Neuronal stem cell (in vitro differentiated cells): ENCODE measurements around the gene ADH4.

Experiments
- DNase-seq: peaks from one replicate; pipeline ENCODE4 v3.0.0-alpha.2; 2013; ENCODE audit warnings: low spot score
- H2AFZ ChIP-seq: one replicate; pipeline ENCODE4 v1.6.1; 2013; ENCODE audit warnings: mild to moderate bottlenecking, low read length, inconsistent platforms
- H2AK5ac ChIP-seq: 2 replicates; pipeline ENCODE4 v1.6.1; 2013; ENCODE audit warnings: low read depth, mild to moderate bottlenecking, inconsistent platforms, low read length, moderate library complexity, mixed read lengths
- H2BK120ac ChIP-seq: 2 replicates; pipeline ENCODE4 v1.6.1; 2013; ENCODE audit warnings: low read depth, mild to moderate bottlenecking, inconsistent platforms, low read length, moderate library complexity, mixed read lengths
- H2BK12ac ChIP-seq: one replicate; pipeline ENCODE4 v1.6.1; 2013; ENCODE audit warnings: low read length, inconsistent platforms
- H2BK15ac ChIP-seq: 2 replicates; pipeline ENCODE4 v1.6.1; 2013; ENCODE audit warnings: mild to moderate bottlenecking, low read length, inconsistent platforms, mixed read lengths
- H2BK5ac ChIP-seq: one replicate; pipeline ENCODE4 v1.6.1; 2013; ENCODE audit warnings: inconsistent platforms, mild to moderate bottlenecking, low read length, moderate library complexity
- H3K14ac ChIP-seq: one replicate; pipeline ENCODE4 v1.6.1; 2013; ENCODE audit warnings: low read length, inconsistent platforms
- H3K18ac ChIP-seq: 2 replicates; pipeline ENCODE4 v1.6.1; 2013; ENCODE audit warnings: low read length, inconsistent platforms
- H3K23ac ChIP-seq: 2 replicates; pipeline ENCODE4 v1.6.1; 2013; ENCODE audit warnings: low read depth, mild to moderate bottlenecking, mixed read lengths, low read length, inconsistent platforms; ENCODE audit not compliant: poor library complexity
- H3K27ac ChIP-seq: replicated peaks from 3 replicates; pipeline ENCODE4 v1.5.1; 2013; ENCODE audit warnings: low read length, inconsistent platforms
- H3K27me3 ChIP-seq, 3 experiments: 2 replicates each; pipeline ENCODE4 v1.6.1; 2013; ENCODE audit warnings: low read length in 3 of 3, mild to moderate bottlenecking in 2 of 3, inconsistent platforms in 1 of 3, low read depth in 1 of 3, mixed read lengths in 1 of 3, moderate library complexity in 1 of 3; ENCODE audit not compliant: control insufficient read depth in 3 of 3, insufficient read depth in 3 of 3
- H3K36me3 ChIP-seq, 2 donors: replicated peaks in 1 of 2; 2 replicates each; pipeline ENCODE4 v1.6.1; 2013; ENCODE audit warnings: low read length in 2 of 2; ENCODE audit not compliant: control insufficient read depth in 2 of 2, insufficient read depth in 2 of 2
- H3K4ac ChIP-seq: 2 replicates; pipeline ENCODE4 v1.6.1; 2013; ENCODE audit warnings: inconsistent platforms, mild to moderate bottlenecking, low read length, moderate library complexity
- H3K4me1 ChIP-seq, 2 donors: 1 replicate in 1 of 2; 2 replicates in 1 of 2; pipeline ENCODE4 v1.6.1; 2013; ENCODE audit warnings: low read length in 2 of 2, low read depth in 1 of 2; ENCODE audit not compliant: control insufficient read depth in 2 of 2, insufficient read depth in 1 of 2
- H3K4me2 ChIP-seq: one replicate; pipeline ENCODE4 v1.6.1; 2013; ENCODE audit warnings: mild to moderate bottlenecking, low read length, inconsistent platforms; ENCODE audit not compliant: insufficient read depth, poor library complexity, severe bottlenecking
- H3K4me3 ChIP-seq, 2 donors: 2 replicates each; pipeline ENCODE4 v1.5.1; 2013; ENCODE audit warnings: low read length in 2 of 2, mild to moderate bottlenecking in 2 of 2, inconsistent platforms in 1 of 2, moderate library complexity in 1 of 2
- H3K79me1 ChIP-seq: one replicate; pipeline ENCODE4 v1.6.1; 2013; ENCODE audit warnings: low read depth, mild to moderate bottlenecking, inconsistent platforms, low read length, moderate library complexity
- H3K9ac ChIP-seq: one replicate; pipeline ENCODE4 v1.6.1; 2013; ENCODE audit warnings: mild to moderate bottlenecking, low read depth, low read length, inconsistent platforms; ENCODE audit not compliant: poor library complexity
- H3K9me3 ChIP-seq, 2 donors: replicated peaks in 1 of 2; 2 replicates each; pipeline versions ENCODE3 to v1.6.1; 2013; ENCODE audit warnings: low read length in 2 of 2, mild to moderate bottlenecking in 2 of 2, inconsistent platforms in 1 of 2, low read depth in 1 of 2, mixed read lengths in 1 of 2, moderate library complexity in 1 of 2; ENCODE audit not compliant: control insufficient read depth in 2 of 2, insufficient read depth in 1 of 2
- H4K8ac ChIP-seq: one replicate; pipeline ENCODE4 v1.6.1; 2013; ENCODE audit warnings: low read depth, mild to moderate bottlenecking, inconsistent platforms, low read length, moderate library complexity
- H4K91ac ChIP-seq: one replicate; pipeline ENCODE4 v1.6.1; 2013; ENCODE audit warnings: low read length, low read depth, mild to moderate bottlenecking, inconsistent platforms; ENCODE audit not compliant: poor library complexity
- WGBS, 2 donors: extraction: QIAGEN DNeasy Blood & Tissue Kit; methylation state at CpG; one replicate each; pipeline ENCODE4 v1.1.7; 2013; ENCODE audit warnings: missing lambda C conversion rate in 2 of 2, mixed read lengths in 1 of 2; ENCODE audit not compliant: insufficient read length in 2 of 2, insufficient replicate concordance in 1 of 2; ENCODE audit errors: extremely low coverage in 2 of 2; 5-methylcytosine and 5-hydroxymethylcytosine counted together

The ADH4 gene

DNA sequence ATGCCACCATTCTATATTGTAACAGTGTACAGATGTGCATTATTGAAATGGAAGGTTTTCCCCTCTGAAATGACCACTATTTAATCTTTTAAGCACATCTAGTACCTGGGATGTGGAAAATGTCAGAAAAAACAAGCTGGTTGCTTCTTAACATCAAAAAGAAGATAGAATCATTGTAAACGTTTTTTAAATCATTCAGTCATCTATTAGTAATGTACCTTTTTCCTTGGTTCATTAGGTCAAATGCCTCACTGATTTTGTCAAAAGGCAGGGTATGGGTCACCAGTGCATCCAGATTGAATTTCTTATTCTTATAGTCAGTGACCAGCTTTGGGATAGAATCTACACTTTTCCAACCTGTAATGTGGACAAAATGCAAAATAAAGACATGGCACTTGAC is 17.7 kb downstream of the ADH4 start:
- H2BK5ac ChIP-seq: no peak overlapping the region

GRCh38 chr4:99121008-99121407 is 23.1 kb downstream of the ADH4 start:
- Histone ChIP-seq H3K36me3 (no peaks in the 10 kb centered on the region), H2BK12ac (no peak overlapping the region), H3K4me2 (no peak overlapping the region), H3K27me3 (no peaks in the 10 kb centered on the region), H2BK15ac (no peak overlapping the region), H2BK5ac (no peak overlapping the region), H3K27ac (no peak overlapping the region), H3K9ac (no peak overlapping the region), H3K23ac (no peak overlapping the region), H3K9me3 (no peaks in the 10 kb centered on the region), H4K91ac (no peak overlapping the region), H4K8ac (no peak overlapping the region), H2AFZ (no peak overlapping the region), H3K14ac (no peak overlapping the region), H3K4me3 (no peak overlapping the region), H3K4ac (no peak overlapping the region), H2BK120ac (no peak overlapping the region), H3K4me1 (no peaks in the 10 kb centered on the region), H2AK5ac (no peak overlapping the region), H3K18ac (no peak overlapping the region), H3K79me1 (no peaks in the 10 kb centered on the region)
- DNase-seq: no peak
- WGBS, 2 donors: no CpG with 5 or more reads among the region's 4 CpGs

More for the DNA sequence above, 17.7 kb downstream of the ADH4 start:
- Histone ChIP-seq H4K8ac (no peak overlapping the region), H3K79me1 (no peaks in the 10 kb centered on the region), H3K27me3 (no peaks in the 10 kb centered on the region), H3K9ac (no peak overlapping the region), H4K91ac (no peak overlapping the region), H3K27ac (no peak overlapping the region), H3K23ac (no peak overlapping the region), H2BK15ac (no peak overlapping the region), H2AK5ac (no peak overlapping the region), H2BK120ac (no peak overlapping the region), H3K4me1 (no peaks in the 10 kb centered on the region), H3K9me3 (peaks cover 0 to 6% of the 10 kb centered on the region in 2 donors), H2BK12ac (no peak overlapping the region), H3K36me3 (no peaks in the 10 kb centered on the region), H3K18ac (no peak overlapping the region), H3K4me2 (no peak overlapping the region), H2AFZ (no peak overlapping the region), H3K4ac (no peak overlapping the region), H3K14ac (no peak overlapping the region), H3K4me3 (no peak overlapping the region)
- DNase-seq: no peak
- WGBS, 2 donors: no CpG with 5 or more reads among the region's 1 CpG

DNA sequence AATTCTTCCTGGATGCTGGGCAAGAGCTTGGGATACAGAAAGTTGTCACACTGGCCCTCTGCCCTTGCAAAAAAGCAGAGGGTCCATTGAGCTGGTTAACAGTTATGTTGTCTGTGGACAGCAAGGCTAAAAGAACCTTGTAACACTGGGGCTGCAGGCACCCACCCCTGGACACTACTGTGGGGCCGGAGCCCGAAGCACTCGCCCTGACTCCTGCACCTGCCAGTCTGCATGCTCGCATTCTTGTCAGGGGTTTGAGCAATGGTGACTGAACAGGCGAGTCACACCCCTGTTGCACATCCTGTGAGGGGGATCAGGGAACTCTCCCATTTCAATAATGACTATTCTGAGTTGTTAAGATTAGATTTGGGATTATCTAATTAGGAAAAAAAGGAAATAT is 23.6 kb downstream of the ADH4 start:
- Histone ChIP-seq H3K27ac (no peak overlapping the region), H3K27me3 (no peaks in the 10 kb centered on the region), H3K4me1 (no peaks in the 10 kb centered on the region), H3K4me2 (no peak overlapping the region), H2BK5ac (no peak overlapping the region), H3K9me3 (no peaks in the 10 kb centered on the region), H2AK5ac (no peak overlapping the region), H3K4ac (no peak overlapping the region), H4K8ac (no peak overlapping the region), H3K18ac (no peak overlapping the region), H3K36me3 (no peaks in the 10 kb centered on the region), H3K4me3 (no peak overlapping the region), H2AFZ (no peak overlapping the region), H3K9ac (no peak overlapping the region), H2BK15ac (no peak overlapping the region), H2BK120ac (no peak overlapping the region), H4K91ac (no peak overlapping the region), H3K14ac (no peak overlapping the region), H2BK12ac (no peak overlapping the region), H3K23ac (no peak overlapping the region), H3K79me1 (no peaks in the 10 kb centered on the region)
- no peak for DNase-seq
- no CpG with 5 or more reads among the region's 5 CpGs for WGBS, 2 donors

DNA sequence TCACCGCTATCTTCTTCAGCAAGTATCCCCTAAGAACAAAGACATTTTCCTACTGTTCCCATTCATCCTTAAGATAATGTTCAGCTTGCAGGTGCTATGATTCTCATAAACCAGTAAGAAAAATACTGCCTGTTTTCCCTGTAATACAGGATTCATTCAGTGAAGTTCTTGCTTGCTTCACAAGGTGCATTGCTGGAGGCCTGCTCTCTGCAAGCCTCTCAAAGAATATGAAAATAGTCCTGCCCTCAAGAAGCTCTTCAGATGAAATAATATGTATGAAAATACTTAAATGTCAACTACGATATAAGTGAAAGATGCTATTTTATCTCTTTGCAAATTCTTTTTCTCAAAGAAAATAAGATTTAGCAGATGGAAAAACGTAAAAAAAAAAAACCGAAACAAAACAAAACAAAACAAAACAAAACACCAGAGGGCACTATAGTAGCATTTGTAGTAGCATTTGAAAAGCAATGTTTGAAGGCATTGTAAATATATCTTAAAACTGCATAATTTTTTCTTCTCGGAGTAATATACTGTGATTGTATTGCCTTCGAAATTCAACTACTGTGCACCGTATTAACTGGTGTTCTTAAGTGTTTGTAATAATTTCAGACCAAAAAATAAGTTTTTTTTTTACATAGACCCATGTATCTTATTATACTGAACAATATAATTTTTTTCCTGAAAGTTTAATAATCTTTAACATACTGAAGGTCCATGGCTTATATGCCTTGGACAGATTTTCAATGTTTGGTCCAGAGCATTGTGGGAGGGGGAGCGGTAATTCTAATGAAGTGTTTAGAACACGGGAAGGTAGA is 26.0 kb downstream of the ADH4 start:
- no peak overlapping the region for H2BK5ac ChIP-seq
- no peak overlapping the region for H3K4ac ChIP-seq
- H2AFZ ChIP-seq: no peak overlapping the region
- no peak overlapping the region for H4K91ac ChIP-seq
- H2AK5ac ChIP-seq: no peak overlapping the region
- no peak overlapping the region for H3K9ac ChIP-seq
- no peak overlapping the region for H3K4me2 ChIP-seq
- H3K9me3 ChIP-seq: no peaks in the 10 kb centered on the region
- H3K4me3 ChIP-seq: no peak overlapping the region
- no peak overlapping the region for H2BK120ac ChIP-seq
- H3K14ac ChIP-seq: no peak overlapping the region
- no peaks in the 10 kb centered on the region for H3K4me1 ChIP-seq
- DNase-seq: no peak
- no peaks in the 10 kb centered on the region for H3K27me3 ChIP-seq
- no peak overlapping the region for H3K23ac ChIP-seq
- no peak overlapping the region for H2BK12ac ChIP-seq
- no peaks in the 10 kb centered on the region for H3K36me3 ChIP-seq
- no peak overlapping the region for H3K18ac ChIP-seq
- no peak overlapping the region for H2BK15ac ChIP-seq
- no peak overlapping the region for H3K27ac ChIP-seq
- no CpG with 5 or more reads among the region's 9 CpGs for WGBS, 2 donors
- no peaks in the 10 kb centered on the region for H3K79me1 ChIP-seq
- H4K8ac ChIP-seq: no peak overlapping the region
